GM23338 (cell line): ENCODE measurements around the gene ABHD16A. TPM values are rescaled to one million over a fixed set of nuclear protein-coding genes. Genes with fewer than 3 reads are reported as not detected.

ENCODE experiments used
- ATAC-seq: fragments of 200-7000 bp; cut with Tn5 transposase; 3 replicates; pipeline ENCODE4 v1.9.1; 2020
- DNase-seq: peaks from one replicate; pipeline ENCODE4 v3.0.0-alpha.2; 2015; ENCODE audit warnings: low spot score
- H2AFZ ChIP-seq: fragments of 200-600 bp; sonication (generic); 2 replicates; pipeline ENCODE4 v1.8.0; 2016; ENCODE audit warnings: antibody characterized with exemption, mild to moderate bottlenecking, moderate library complexity
- H3F3A ChIP-seq: fragments of 200-600 bp; sonication (generic); replicated peaks from 2 replicates; pipeline ENCODE4 v1.8.0; 2017; ENCODE audit warnings: antibody characterized with exemption, mixed run types, low read depth
- H3K27ac ChIP-seq: fragments of 200-600 bp; sonication (generic); 2 replicates; pipeline ENCODE4 v1.6.1; 2016; ENCODE audit warnings: low read depth
- H3K27me3 ChIP-seq: fragments of 200-600 bp; sonication (generic); 2 replicates; pipeline ENCODE4 v1.8.0; 2016; ENCODE audit warnings: mild to moderate bottlenecking, mixed run types, moderate library complexity; ENCODE audit not compliant: insufficient read depth
- H3K36me3 ChIP-seq: fragments of 200-600 bp; sonication (generic); 2 replicates; pipeline ENCODE4 v1.8.0; 2016; ENCODE audit warnings: mild to moderate bottlenecking; ENCODE audit not compliant: insufficient read depth
- H3K4me1 ChIP-seq: fragments of 200-600 bp; sonication (generic); 2 replicates; pipeline ENCODE4 v1.8.0; 2016; ENCODE audit warnings: mild to moderate bottlenecking, moderate library complexity; ENCODE audit not compliant: insufficient read depth
- H3K4me2 ChIP-seq: fragments of 200-600 bp; sonication (generic); 2 replicates; pipeline ENCODE4 v1.7.1; 2017; ENCODE audit warnings: mixed run types
- H3K4me3 ChIP-seq: fragments of 200-600 bp; sonication (generic); 2 replicates; pipeline ENCODE4 v1.6.1; 2016; ENCODE audit warnings: mixed run types
- H3K79me2 ChIP-seq: fragments of 200-600 bp; sonication (generic); replicated peaks from 2 replicates; pipeline ENCODE4 v1.8.0; 2017; ENCODE audit warnings: mild to moderate bottlenecking; ENCODE audit not compliant: insufficient read depth
- H3K9me2 ChIP-seq: fragments of 200-600 bp; sonication (generic); 2 replicates; pipeline ENCODE4 v1.8.0; 2017; ENCODE audit not compliant: insufficient read depth
- H4K20me1 ChIP-seq: fragments of 200-600 bp; sonication (generic); replicated peaks from 2 replicates; pipeline ENCODE4 v1.8.0; 2017; ENCODE audit warnings: mild to moderate bottlenecking; ENCODE audit not compliant: insufficient read depth
- H3K27ac Mint-ChIP-seq: 2 replicates; pipeline ENCODE4 v1.8.0; 2020; ENCODE audit warnings: inconsistent platforms, mild to moderate bottlenecking, moderate library complexity, mixed read lengths
- H3K27me3 Mint-ChIP-seq: 3 replicates; pipeline ENCODE4 v1.8.0; 2022; ENCODE audit warnings: low read depth, mild to moderate bottlenecking, moderate library complexity, mixed read lengths, inconsistent platforms; ENCODE audit not compliant: insufficient read depth, poor library complexity
- H3K36me3 Mint-ChIP-seq: 3 replicates; pipeline ENCODE4 v1.8.0; 2021; ENCODE audit warnings: low read depth, mild to moderate bottlenecking, inconsistent platforms, moderate library complexity, mixed read lengths
- H3K4me1 Mint-ChIP-seq: 3 replicates; pipeline ENCODE4 v1.8.0; 2020; ENCODE audit warnings: mild to moderate bottlenecking, inconsistent platforms, mixed read lengths
- H3K4me3 Mint-ChIP-seq: 3 replicates; pipeline ENCODE4 v1.8.0; 2021; ENCODE audit warnings: moderate library complexity, mild to moderate bottlenecking, inconsistent platforms, mixed read lengths
- H3K9me3 Mint-ChIP-seq: 3 replicates; pipeline ENCODE4 v1.8.0; 2020; ENCODE audit warnings: moderate library complexity, mild to moderate bottlenecking, inconsistent platforms, mixed read lengths
- CREB1 ChIP-seq: fragments of 250-450 bp; sonication (Bioruptor Pico); IDR thresholded peaks from 2 replicates; pipeline ENCODE4 v1.5.0; 2020; ENCODE audit warnings: low read depth, mild to moderate bottlenecking, moderate library complexity
- CTCF ChIP-seq, 2 experiments: fragments of 200-600 bp in 1 of 2; sonication (generic) in 1 of 2; conservative IDR thresholded peaks; 2 replicates each; pipeline versions ENCODE4 v1.5.1 to v1.6.1; 2016 to 2017; ENCODE audit warnings: antibody characterized with exemption in 2 of 2, low read depth in 2 of 2, mild to moderate bottlenecking in 2 of 2, moderate library complexity in 1 of 2
- ETS1 ChIP-seq: IDR thresholded peaks from 2 replicates; pipeline ENCODE4 v1.6.1; 2016; ENCODE audit warnings: antibody characterized with exemption
- EZH2 ChIP-seq: fragments of 200-600 bp; sonication (generic); IDR thresholded peaks from one replicate; pipeline ENCODE4 v1.8.0; 2017; ENCODE audit warnings: antibody characterized with exemption, mild to moderate bottlenecking, low read depth; ENCODE audit not compliant: unreplicated experiment
- EZH2phosphoT487 ChIP-seq: fragments of 200-600 bp; sonication (generic); IDR thresholded peaks from one replicate; pipeline ENCODE4 v1.8.1; 2018; ENCODE audit warnings: antibody characterized with exemption; ENCODE audit not compliant: unreplicated experiment
- JUNB ChIP-seq: IDR thresholded peaks from one replicate; pipeline ENCODE4 v1.6.1; 2016; ENCODE audit warnings: antibody characterized with exemption; ENCODE audit not compliant: unreplicated experiment
- NANOG ChIP-seq: IDR thresholded peaks from 2 replicates; pipeline ENCODE4 v1.6.1; 2016; ENCODE audit warnings: antibody characterized with exemption, borderline replicate concordance
- REST ChIP-seq: IDR thresholded peaks from one replicate; pipeline ENCODE4 v1.6.1; 2018; ENCODE audit warnings: antibody characterized with exemption; ENCODE audit not compliant: unreplicated experiment
- STAT1 ChIP-seq: IDR thresholded peaks from one replicate; pipeline ENCODE4 v1.6.1; 2016; ENCODE audit warnings: antibody characterized with exemption; ENCODE audit not compliant: unreplicated experiment
- ZNF114 ChIP-seq: fragments of 250-450 bp; sonication (Bioruptor Pico); IDR thresholded peaks from 2 replicates; pipeline ENCODE4 v1.5.0; 2020; ENCODE audit warnings: mild to moderate bottlenecking, moderate library complexity
- ZNF331 ChIP-seq: fragments of 250-450 bp; sonication (Bioruptor Pico); IDR thresholded peaks from 2 replicates; pipeline ENCODE4 v1.5.0; 2020; ENCODE audit warnings: low read depth, mild to moderate bottlenecking, moderate library complexity
- polyA plus RNA-seq: library from polyadenylated mRNA; unstranded; fragments of >200 nt; fragmentation: Nextera tagmentation; extraction: Ambion mirVana; gene quantifications from 2 replicates; pipeline ENCODE4 v1.2.1, GENCODE V29; 2016
- total RNA-seq: library from RNA; depleted of rRNA; stranded (reverse); fragments of >200 nt; shearing (Covaris generic); gene quantifications from 2 replicates; pipeline ENCODE4 v1.2.3, GENCODE V29; 2014

The ABHD16A gene
- total and polyA plus RNA-seq, 2 experiments from 2014 or later = 26.9 to 37.0 TPM

GRCh38 chr6:31663961-31664789 lies 38.9 kb downstream of the ABHD16A start:
- Histone ChIP-seq H2AFZ (no peak overlapping the region), H4K20me1 (peaks cover 12% of the 10 kb centered on the region), H3F3A (peaks cover 21% of the 10 kb centered on the region; the same call in 1 of the 2 replicates), H3K9me2 (no peaks in the 10 kb centered on the region), H3K4me3 (peak overlapping the region; percentile 97), H3K4me2 (peak overlapping the region; percentile 89), H3K36me3 (peaks cover 34% of the 10 kb centered on the region), H3K4me1 (peaks cover 26% of the 10 kb centered on the region), H3K79me2 (peaks cover 56% of the 10 kb centered on the region), H3K27ac (peak overlapping the region; percentile 94), H3K27me3 (no peaks in the 10 kb centered on the region)
- Mint-ChIP-seq H3K36me3 (peaks cover 69% of the 10 kb centered on the region), H3K9me3 (no peaks in the 10 kb centered on the region; the same call in 2 of the 3 replicates), H3K4me1 (peaks cover 43% of the 10 kb centered on the region), H3K27me3 (peaks cover 23% of the 10 kb centered on the region), H3K27ac (peak overlapping the region; percentile 98), H3K4me3 (peak overlapping the region; percentile 93)
- DNase-seq (no peak), ATAC-seq (no peak)
- peak in 1 of 2 experiments; percentile 8; a peak in 1 of 4 replicates for TF ChIP-seq CTCF (conservative IDR thresholded peaks at IDR 0.05; ENCODE audit: low read depth in 2 of 2)
- no peak for TF ChIP-seq ZNF331 (CRISPR knock-in tag)

- ATAC-seq (no peak), DNase-seq (no peak)
- Histone ChIP-seq H3F3A (peaks cover 21% of the 10 kb centered on the region; the same call in 1 of the 2 replicates), H4K20me1 (peaks cover 12% of the 10 kb centered on the region), H3K27me3 (no peaks in the 10 kb centered on the region), H3K4me2 (peak overlapping the region; percentile 89), H3K36me3 (peaks cover 27% of the 10 kb centered on the region), H3K9me2 (no peaks in the 10 kb centered on the region), H3K4me3 (peak overlapping the region; percentile 97), H2AFZ (no peak overlapping the region), H3K79me2 (peaks cover 60% of the 10 kb centered on the region), H3K27ac (peak overlapping the region; percentile 94), H3K4me1 (peaks cover 26% of the 10 kb centered on the region)
- peak overlapping the region; percentile 98; the same call in 1 of the 2 replicates for H3K27ac Mint-ChIP-seq
- H3K4me3 Mint-ChIP-seq = peak overlapping the region; percentile 93
- H3K9me3 Mint-ChIP-seq = no peaks in the 10 kb centered on the region; the same call in 2 of the 3 replicates
- peaks cover 61% of the 10 kb centered on the region for H3K36me3 Mint-ChIP-seq
- peaks cover 30% of the 10 kb centered on the region for H3K27me3 Mint-ChIP-seq
- no peak for TF ChIP-seq ZNF114 (CRISPR knock-in tag)
- no peak for TF ChIP-seq ETS1
- TF ChIP-seq NANOG = no peak
- TF ChIP-seq REST = no peak
- TF ChIP-seq ZNF331 (CRISPR knock-in tag) = no peak
- no peak for TF ChIP-seq CTCF (conservative IDR thresholded peaks at IDR 0.05; ENCODE audit: low read depth in 2 of 2)
- TF ChIP-seq JUNB = no peak
- TF ChIP-seq STAT1 = no peak
- TF ChIP-seq EZH2 = no peak
- no peak for TF ChIP-seq CREB1 (CRISPR knock-in tag)
- TF ChIP-seq EZH2phosphoT487 = no peak
- H3K4me1 Mint-ChIP-seq = peaks cover 46% of the 10 kb centered on the region
Measured at GRCh38 chr6:31663126-31663960, 39.8 kb downstream of the ABHD16A start.
